ENCODE results near the gene OR2A25. TPM values are rescaled to one million over a fixed set of nuclear protein-coding genes. Genes with fewer than 3 reads are reported as not detected.

OR2A25 gene
- total RNA-seq, 1 experiment from 2014 or later: 0.13 TPM

DNA sequence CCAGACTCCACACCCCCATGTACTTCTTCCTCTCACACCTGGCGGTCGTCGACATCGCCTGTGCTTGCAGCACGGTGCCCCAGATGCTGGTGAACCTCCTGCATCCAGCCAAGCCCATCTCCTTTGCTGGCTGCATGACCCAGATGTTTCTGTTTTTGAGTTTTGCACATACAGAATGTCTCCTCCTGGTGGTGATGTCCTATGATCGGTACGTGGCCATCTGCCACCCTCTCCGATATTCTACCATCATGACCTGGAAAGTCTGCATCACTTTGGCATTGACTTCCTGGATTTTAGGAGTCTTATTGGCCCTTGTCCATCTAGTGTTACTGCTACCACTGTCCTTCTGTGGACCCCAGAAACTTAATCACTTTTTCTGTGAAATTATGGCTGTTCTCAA is 4.8 kb downstream of the OR2A25 start:
- Histone ChIP-seq H3K79me2 (ENCODE audit: insufficient read depth, low read length) (no peaks in the 10 kb centered on the region), H3K23me2 (ENCODE audit: insufficient read length, low read depth, low read length, poor library complexity, severe bottlenecking) (no peaks in the 10 kb centered on the region), H3K56ac (ENCODE audit: insufficient read length, low read depth, low read length) (no peak overlapping the region), H3K27ac (ENCODE audit: insufficient read length, low read depth, low read length) (no peak overlapping the region), H3K9me3 (ENCODE audit: control insufficient read depth, low read depth, low read length) (no peaks in the 10 kb centered on the region), H3K4ac (ENCODE audit: low read depth, low read length) (no peak overlapping the region), H2BK12ac (ENCODE audit: insufficient read length, low read depth, low read length) (no peak overlapping the region), H3K4me1 (ENCODE audit: insufficient read depth, low read length) (no peaks in the 10 kb centered on the region), H3K9ac (ENCODE audit: extremely low read depth, insufficient read length, low read length) (no peak overlapping the region), H3K23ac (ENCODE audit: insufficient read length, low read depth, low read length) (no peak overlapping the region), H2BK20ac (ENCODE audit: low read depth, low read length, poor library complexity, severe bottlenecking) (no peak overlapping the region), H3T11ph (ENCODE audit: low read length) (no peak overlapping the region), H2AK5ac (ENCODE audit: insufficient read length, low read length) (no peak overlapping the region), H3K14ac (ENCODE audit: insufficient read depth, low read length) (no peak overlapping the region), H2BK120ac (ENCODE audit: low read depth, low read length, poor library complexity, severe bottlenecking) (no peak overlapping the region), H4K91ac (ENCODE audit: insufficient read length, low read depth, low read length) (no peak overlapping the region), H4K20me1 (ENCODE audit: control insufficient read depth, insufficient read depth, insufficient read length) (no peaks in the 10 kb centered on the region), H4K5ac (ENCODE audit: insufficient read length, low read depth, low read length) (no peak overlapping the region), H3K4me2 (ENCODE audit: insufficient read depth, insufficient read length, low read length) (no peak overlapping the region), H4K8ac (replicated peaks; ENCODE audit: insufficient read length, low read depth, low read length) (no peak overlapping the region), H3K79me1 (ENCODE audit: insufficient read depth, low read depth, low read length, poor library complexity, severe bottlenecking) (no peaks in the 10 kb centered on the region), H3K18ac (ENCODE audit: insufficient read length, low read depth, low read length) (no peak overlapping the region), H2BK15ac (ENCODE audit: low read depth, low read length) (no peak overlapping the region), H2BK5ac (ENCODE audit: insufficient read length, low read length) (no peak overlapping the region), H2AFZ (ENCODE audit: low read length) (no peak overlapping the region), H3K27me3 (ENCODE audit: insufficient read depth, low read length) (no peaks in the 10 kb centered on the region)
- Mint-ChIP-seq H3K27ac (no peak overlapping the region; a peak in 1 of 7 replicates), H3K27me3 (ENCODE audit: low read depth) (0 out of 2 replicates have a peak, but pooled peaks cover 1% of the 10 kb centered on the region), H3K4me1 (no peaks in the 10 kb centered on the region), H3K36me3 (ENCODE audit: insufficient read depth in 1 of 3, low read depth in 3 of 3) (no peaks in the 10 kb centered on the region), H3K4me3 (no peak overlapping the region), H3K9me3 (no peaks in the 10 kb centered on the region)
- WGBS (ENCODE audit: extremely low coverage, insufficient read length, low lambda C conversion rate): no CpG with 5 or more reads among the region's 8 CpGs
- no peak for DNase-seq
- TF ChIP-seq, protein P1, sequence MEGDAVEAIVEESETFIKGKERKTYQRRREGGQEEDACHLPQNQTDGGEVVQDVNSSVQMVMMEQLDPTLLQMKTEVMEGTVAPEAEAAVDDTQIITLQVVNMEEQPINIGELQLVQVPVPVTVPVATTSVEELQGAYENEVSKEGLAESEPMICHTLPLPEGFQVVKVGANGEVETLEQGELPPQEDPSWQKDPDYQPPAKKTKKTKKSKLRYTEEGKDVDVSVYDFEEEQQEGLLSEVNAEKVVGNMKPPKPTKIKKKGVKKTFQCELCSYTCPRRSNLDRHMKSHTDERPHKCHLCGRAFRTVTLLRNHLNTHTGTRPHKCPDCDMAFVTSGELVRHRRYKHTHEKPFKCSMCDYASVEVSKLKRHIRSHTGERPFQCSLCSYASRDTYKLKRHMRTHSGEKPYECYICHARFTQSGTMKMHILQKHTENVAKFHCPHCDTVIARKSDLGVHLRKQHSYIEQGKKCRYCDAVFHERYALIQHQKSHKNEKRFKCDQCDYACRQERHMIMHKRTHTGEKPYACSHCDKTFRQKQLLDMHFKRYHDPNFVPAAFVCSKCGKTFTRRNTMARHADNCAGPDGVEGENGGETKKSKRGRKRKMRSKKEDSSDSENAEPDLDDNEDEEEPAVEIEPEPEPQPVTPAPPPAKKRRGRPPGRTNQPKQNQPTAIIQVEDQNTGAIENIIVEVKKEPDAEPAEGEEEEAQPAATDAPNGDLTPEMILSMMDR (conservative IDR thresholded peaks at IDR 0.05): no peak
